Posterior cingulate gyrus (tissue), 11 donors: ENCODE measurements around the gene SLX4IP.

Experiments
- DNase-seq, 10 donors: peaks; one replicate each; pipeline versions ENCODE4 v3.0.0 to v3.0.0-alpha.2; 2020 to 2021; ENCODE audit warnings: mixed read lengths in 3 of 10
- intact Hi-C: fragments of 100-400 bp; cut with DNase I; formaldehyde crosslinking; loops from one replicate; pipeline ENCODE4 v1.15.1; 2023

Gene SLX4IP

GRCh38 chr20:10427060-10427692 is 7.9 kb upstream of the SLX4IP start:
- intact Hi-C loops, result loop anchor here (1.0 to 5.0 kb wide), 2 partner anchors 449 to 810 kb away; no protein-coding TSS in a partner anchor
- peak in 9 of 10 donors; percentile 35 to 93 (median 59) for DNase-seq

- intact Hi-C loops, result loop anchor here (5.0 kb wide), 1 partner anchor 811 kb away; no protein-coding TSS in a partner anchor
- DNase-seq, result no peak
Observed at GRCh38 chr20:10428008-10428407, 7.1 kb upstream of the SLX4IP start.

- intact Hi-C loops, result loop anchor here (5.0 kb wide), 1 partner anchor 812 kb away; no protein-coding TSS in a partner anchor
- no peak for DNase-seq
Observed at GRCh38 chr20:10429443-10429981, 5.6 kb upstream of the SLX4IP start.

GRCh38 chr20:10430000-10430466 is 5.1 kb upstream of the SLX4IP start:
- intact Hi-C loops, result loop anchor here (5.0 kb wide), 1 partner anchor 813 kb away; no protein-coding TSS in a partner anchor
- DNase-seq, result no peak

GRCh38 chr20:10430704-10431103 is 4.4 kb upstream of the SLX4IP start:
- DNase-seq, result no peak
- intact Hi-C loops, result no loop called here

- DNase-seq, result no peak
- intact Hi-C loops, result no loop called here
Observed at GRCh38 chr20:10432079-10432478, 3.0 kb upstream of the SLX4IP start.

- intact Hi-C loops, result no loop called here
- peak in 1 of 10 donors; percentile 57 for DNase-seq
Observed at GRCh38 chr20:10433014-10433622, 2.0 kb upstream of the SLX4IP start.

- peak; percentile 80 to 97 (median 85) for DNase-seq
- intact Hi-C loops, result loop anchor here (2.0 kb wide), 2 partner anchors 215 to 239 kb away; partner anchors contain the start of genes JAG1 and SNAP25
Observed at GRCh38 chr20:10433623-10434466, 1.3 kb upstream of the SLX4IP start, which contains the start of gene MKKS. MKKS (minus strand) TSS chr20:10434222; CDS start chr20:10413514, 20,708 bp downstream.

- intact Hi-C loops, result loop anchor here (2.0 kb wide), 2 partner anchors 216 to 238 kb away; partner anchors contain the start of genes JAG1 and SNAP25
- peak; percentile 86 to 98 (median 91) for DNase-seq
Observed at GRCh38 chr20:10434467-10434831, 656 bp upstream of the SLX4IP start.

GRCh38 chr20:10436053-10436699 is 1.1 kb downstream of the SLX4IP start:
- DNase-seq, result peak in 1 of 10 donors; percentile 60
- intact Hi-C loops, result no loop called here

- DNase-seq, result no peak
- intact Hi-C loops, result no loop called here
Observed at GRCh38 chr20:10438217-10438616, 3.1 kb downstream of the SLX4IP start.

- DNase-seq, result no peak
- intact Hi-C loops, result no loop called here
Observed at GRCh38 chr20:10443936-10444335, 8.8 kb downstream of the SLX4IP start.

GRCh38 chr20:10445758-10446157 is 10.7 kb downstream of the SLX4IP start:
- intact Hi-C loops, result no loop called here
- no peak for DNase-seq

GRCh38 chr20:10447028-10447427 is 11.9 kb downstream of the SLX4IP start:
- intact Hi-C loops, result no loop called here
- DNase-seq, result no peak

- no peak for DNase-seq
- intact Hi-C loops, result no loop called here
Observed at GRCh38 chr20:10448270-10449156, 13.4 kb downstream of the SLX4IP start.

GRCh38 chr20:10449270-10449669 is 14.2 kb downstream of the SLX4IP start:
- intact Hi-C loops, result no loop called here
- DNase-seq, result no peak

GRCh38 chr20:10453241-10453640 is 18.1 kb downstream of the SLX4IP start:
- intact Hi-C loops, result no loop called here
- no peak for DNase-seq

GRCh38 chr20:10454151-10454750 is 19.1 kb downstream of the SLX4IP start:
- DNase-seq, result no peak
- intact Hi-C loops, result no loop called here

- DNase-seq, result no peak
- intact Hi-C loops, result no loop called here
Observed at GRCh38 chr20:10461495-10461894, 26.4 kb downstream of the SLX4IP start.
